Bronchial epithelial cell (primary cell): ENCODE measurements around the gene VASN. TPM values are rescaled to one million over a fixed set of nuclear protein-coding genes. Genes with fewer than 3 reads are reported as not detected.

ENCODE experiments used
- DNase-seq: peaks from one replicate; pipeline ENCODE4 v3.0.0-alpha.2; 2010; ENCODE audit warnings: low read depth
- FAIRE-seq: peaks from 2 replicates; lab custom pipeline; 2011; peaks lifted over from hg19 to GRCh38; lab: Jason Lieb, UNC
- H3K27me3 ChIP-seq: 2 replicates; pipeline ENCODE4 v1.5.1; 2011; ENCODE audit warnings: low read length; ENCODE audit not compliant: control insufficient read depth, insufficient read depth
- H3K36me3 ChIP-seq: 2 replicates; pipeline ENCODE4 v1.5.1; 2011; ENCODE audit warnings: low read length; ENCODE audit not compliant: control insufficient read depth, insufficient read depth
- H3K4me3 ChIP-seq: 2 replicates; pipeline ENCODE4 v1.5.1; 2011; ENCODE audit warnings: mild to moderate bottlenecking, low read depth, low read length, control low read depth
- CTCF ChIP-seq: IDR thresholded peaks from 2 replicates; pipeline ENCODE4 v1.5.1; 2011; ENCODE audit warnings: mild to moderate bottlenecking, moderate library complexity, low read length, control low read depth, inconsistent platforms; ENCODE audit not compliant: insufficient read depth, severe bottlenecking
- total RNA-seq: library from RNA; depleted of rRNA; stranded (reverse); fragments of >200 nt; gene quantifications from 2 replicates; pipeline ENCODE4 v1.2.1, GENCODE V29; 2014

Gene VASN
- total RNA-seq, 1 donor from 2014 or later = 6.6 TPM

GRCh38 chr16:4385066-4385788 lies 13.6 kb downstream of the VASN start:
- H3K27me3 ChIP-seq = no peaks in the 10 kb centered on the region
- peaks cover 11% of the 10 kb centered on the region for H3K36me3 ChIP-seq
- FAIRE-seq (no peak), DNase-seq (no peak)
- no peak for TF ChIP-seq CTCF
- H3K4me3 ChIP-seq = no peak overlapping the region

GRCh38 chr16:4385789-4386450 lies 14.3 kb downstream of the VASN start:
- Histone ChIP-seq H3K4me3 (no peak overlapping the region), H3K36me3 (peaks cover 13% of the 10 kb centered on the region), H3K27me3 (no peaks in the 10 kb centered on the region)
- DNase-seq (no peak), FAIRE-seq (no peak)
- no peak for TF ChIP-seq CTCF

- Histone ChIP-seq H3K4me3 (no peak overlapping the region), H3K36me3 (peaks cover 13% of the 10 kb centered on the region), H3K27me3 (no peaks in the 10 kb centered on the region)
- FAIRE-seq (no peak), DNase-seq (no peak)
- no peak for TF ChIP-seq CTCF
Measured at GRCh38 chr16:4386451-4386805, 14.8 kb downstream of the VASN start.

GRCh38 chr16:4386951-4387565 lies 15.4 kb downstream of the VASN start:
- DNase-seq (peak; percentile 23), FAIRE-seq (no peak)
- TF ChIP-seq CTCF = no peak

GRCh38 chr16:4387781-4388180 lies 16.1 kb downstream of the VASN start:
- H3K4me3 ChIP-seq = no peak overlapping the region
- H3K27me3 ChIP-seq = no peaks in the 10 kb centered on the region
- no peak for TF ChIP-seq CTCF
- FAIRE-seq (no peak), DNase-seq (no peak)
- H3K36me3 ChIP-seq = peaks cover 10% of the 10 kb centered on the region

More at GRCh38 chr16:4386951-4387565, 15.4 kb downstream of the VASN start:
- Histone ChIP-seq H3K36me3 (peaks cover 13% of the 10 kb centered on the region), H3K27me3 (no peaks in the 10 kb centered on the region), H3K4me3 (no peak overlapping the region)
